K562 (cell line): Measurements from ENCODE around the gene EVI2B. TPM values are rescaled to one million over a fixed set of nuclear protein-coding genes. Genes with fewer than 3 reads are reported as not detected.
"Not testable (repeated sequence)": the region's sequence is repeated elsewhere in the genome, so short reads cannot be mapped to it uniquely, and the experiment has no call there.

ENCODE experiments used
- ATAC-seq: fragments of 200-7000 bp; cut with Tn5 transposase; 3 replicates; pipeline ENCODE4 v1.9.1; 2020; ENCODE audit warnings: moderate library complexity
- BruUV-seq: library from RNA; stranded (reverse); fragments of 400-500 nt; replicated peaks from 2 replicates; lab custom pipeline; 2021; lab: Mats Ljungman, UMichigan
- CTCF ChIA-PET: fragments of 300-600 bp; formaldehyde crosslinking; extraction: SDS; loops from one replicate; lab custom pipeline; 2021; ENCODE audit warnings: low intra/inter-chr PET ratio; lab: Yijun Ruan, JAX
- POLR2A ChIA-PET: fragments of 300-600, 350-650 bp; sonication (Branson Sonifier 250); formaldehyde crosslinking; extraction: SDS; loops from one replicate; lab custom pipeline; 2021; ENCODE audit warnings: antibody characterized with exemption, inconsistent platforms; lab: Yijun Ruan, JAX
- DNase-seq, 4 experiments: peaks; one replicate each; pipeline versions ENCODE4 v3.0.0 to v3.0.0-alpha.2; 2011 to 2018; ENCODE audit warnings: low spot score in 3 of 4, mixed read lengths in 3 of 4; ENCODE audit errors: extremely low read depth in 1 of 4
- FAIRE-seq: peaks from 2 replicates; lab custom pipeline; 2011; peaks lifted over from hg19 to GRCh38; lab: Jason Lieb, UNC
- H2AFZ ChIP-seq: 2 replicates; pipeline ENCODE4 v1.6.0; 2011; ENCODE audit warnings: low read depth, low read length, control low read depth, inconsistent platforms
- H3K27ac ChIP-seq: fragments of 200-600 bp; 3 replicates; pipeline ENCODE4 v1.8.0; 2011; ENCODE audit warnings: low read depth, mild to moderate bottlenecking, control low read depth, inconsistent platforms, low read length, moderate library complexity, mixed read lengths; ENCODE audit errors: extremely low read depth
- H3K27me3 ChIP-seq, 2 experiments: fragments of 300-600 bp in 1 of 2; 2 replicates in 1 of 2; 3 replicates in 1 of 2; pipeline versions ENCODE4 v1.6.0 to v1.8.0; 2011; ENCODE audit warnings: inconsistent platforms in 2 of 2, low read length in 2 of 2, mild to moderate bottlenecking in 1 of 2, mixed read lengths in 1 of 2, moderate library complexity in 1 of 2; ENCODE audit not compliant: control insufficient read depth in 2 of 2, insufficient read depth in 2 of 2
- H3K36me3 ChIP-seq: fragments of 300-600 bp; 3 replicates; pipeline ENCODE4 v1.8.0; 2011; ENCODE audit warnings: mild to moderate bottlenecking, low read length, inconsistent platforms; ENCODE audit not compliant: control insufficient read depth, insufficient read depth
- H3K4me1 ChIP-seq, 2 experiments: fragments of 200-600 bp in 1 of 2; replicated peaks in 1 of 2; 2 replicates in 1 of 2; 3 replicates in 1 of 2; pipeline versions ENCODE4 v1.5.1 to v1.8.0; 2011; ENCODE audit warnings: inconsistent platforms in 2 of 2, low read length in 2 of 2, mild to moderate bottlenecking in 1 of 2, mixed read lengths in 1 of 2, moderate library complexity in 1 of 2; ENCODE audit not compliant: control insufficient read depth in 2 of 2, insufficient read depth in 2 of 2
- H3K4me2 ChIP-seq: 2 replicates; pipeline ENCODE4 v1.6.1; 2011; ENCODE audit warnings: low read length, control low read depth, inconsistent platforms, mixed read lengths; ENCODE audit not compliant: insufficient read depth
- H3K4me3 ChIP-seq: fragments of 200-600 bp; sonication (generic), shearing (Covaris generic); 2 replicates; pipeline ENCODE4 v1.5.1; 2016; ENCODE audit warnings: control low read depth, inconsistent platforms
- H3K79me2 ChIP-seq: fragments of 200-600 bp; 3 replicates; pipeline ENCODE4 v1.8.0; 2011; ENCODE audit warnings: low read length, inconsistent platforms; ENCODE audit not compliant: control insufficient read depth, insufficient read depth
- H3K9ac ChIP-seq, 2 experiments: 2 replicates each; pipeline versions ENCODE4 v1.6.0 to v1.6.1; 2011; ENCODE audit warnings: low read depth in 2 of 2, low read length in 2 of 2, control low read depth in 1 of 2, inconsistent platforms in 1 of 2, mild to moderate bottlenecking in 1 of 2, mixed read lengths in 1 of 2; ENCODE audit not compliant: insufficient read depth in 1 of 2
- H3K9me1 ChIP-seq: one replicate; pipeline ENCODE4 v1.6.0; 2011; ENCODE audit warnings: inconsistent platforms, mild to moderate bottlenecking, low read length, moderate library complexity; ENCODE audit not compliant: control insufficient read depth, insufficient read depth
- H3K9me3 ChIP-seq: replicated peaks from 2 replicates; pipeline ENCODE4 v1.5.1; 2011; ENCODE audit warnings: low read depth, low read length, inconsistent platforms; ENCODE audit not compliant: control insufficient read depth, insufficient read depth
- H4K20me1 ChIP-seq: replicated peaks from 2 replicates; pipeline ENCODE4 v1.6.1; 2011; ENCODE audit warnings: low read length, inconsistent platforms, mixed read lengths; ENCODE audit not compliant: control insufficient read depth, insufficient read depth
- CBFA2T2 ChIP-seq: fragments of 450-650 bp; conservative IDR thresholded peaks from 2 replicates; pipeline ENCODE4 v1.6.1; 2017; ENCODE audit warnings: mild to moderate bottlenecking
- DNMT1 ChIP-seq: fragments of 450-650 bp; IDR thresholded peaks from 2 replicates; pipeline ENCODE4 v1.6.1; 2016; ENCODE audit warnings: antibody characterized with exemption, mild to moderate bottlenecking
- HDGF ChIP-seq: fragments of 450-650 bp; IDR thresholded peaks from 2 replicates; pipeline ENCODE4 v1.6.1; 2016
- HSF4 ChIP-seq: fragments of 250-450 bp; sonication (Bioruptor Pico); IDR thresholded peaks from 2 replicates; pipeline ENCODE4 v2.1.2; 2022; ENCODE audit warnings: mild to moderate bottlenecking, moderate library complexity, borderline replicate concordance
- LCOR ChIP-seq: sonication (generic); formaldehyde crosslinking; IDR thresholded peaks from 2 replicates; pipeline ENCODE4 v1.8.0; 2022; ENCODE audit warnings: mild to moderate bottlenecking, missing genetic modification reagents
- MTA2 ChIP-seq: fragments of 450-650 bp; IDR thresholded peaks from 2 replicates; pipeline ENCODE4 v1.6.1; 2016; ENCODE audit warnings: low read depth
- MYNN ChIP-seq, 2 experiments: sonication (generic); formaldehyde crosslinking in 1 of 2; IDR thresholded peaks; 2 replicates each; pipeline versions ENCODE4 v1.5.0 to v1.6.1; 2016 to 2020; ENCODE audit warnings: antibody characterized with exemption in 1 of 2, missing genetic modification reagents in 1 of 2
- NEUROD1 ChIP-seq: fragments of 150-350 bp; IDR thresholded peaks from 2 replicates; pipeline ENCODE4 v1.6.1; 2014; ENCODE audit warnings: borderline replicate concordance, low read length, low read depth; ENCODE audit not compliant: partially characterized antibody
- PCBP2 ChIP-seq: fragments of 200-400 bp; formaldehyde crosslinking; IDR thresholded peaks from 2 replicates; pipeline ENCODE4 v1.6.1; 2018; ENCODE audit warnings: low read length, low read depth, mild to moderate bottlenecking, moderate library complexity; ENCODE audit not compliant: poor library complexity, severe bottlenecking
- RBM39 ChIP-seq: fragments of 200-400 bp; formaldehyde crosslinking; optimal IDR thresholded peaks from 2 replicates; pipeline ENCODE3; 2018; ENCODE audit warnings: low read depth, low read length
- SETDB1 ChIP-seq: IDR thresholded peaks from one replicate; pipeline ENCODE4 v1.6.1; 2012; ENCODE audit warnings: low read length, control low read depth, inconsistent platforms
- SMARCC2 ChIP-seq: fragments of 450-650 bp; IDR thresholded peaks from 2 replicates; pipeline ENCODE4 v1.6.1; 2017; ENCODE audit warnings: antibody characterized with exemption, moderate library complexity, mild to moderate bottlenecking, low read depth
- TAF9B ChIP-seq: fragments of 450-650 bp; IDR thresholded peaks from 2 replicates; pipeline ENCODE4 v1.6.1; 2018; ENCODE audit warnings: mild to moderate bottlenecking; ENCODE audit not compliant: partially characterized antibody
- ZNF217 ChIP-seq: sonication (generic); formaldehyde crosslinking; IDR thresholded peaks from 2 replicates; pipeline ENCODE4 v1.8.0; 2022; ENCODE audit warnings: mild to moderate bottlenecking, missing genetic modification reagents
- ZNF274 ChIP-seq: IDR thresholded peaks from 2 replicates; pipeline ENCODE4 v1.6.1; 2011; ENCODE audit warnings: low read depth, mild to moderate bottlenecking, low read length, moderate library complexity, borderline replicate concordance
- ZNF282 ChIP-seq: sonication (generic); formaldehyde crosslinking; IDR thresholded peaks from 2 replicates; pipeline ENCODE4 v1.8.1; 2023; ENCODE audit warnings: missing genetic modification reagents
- ZNF695 ChIP-seq: fragments of 450-650 bp; formaldehyde crosslinking; IDR thresholded peaks from 2 replicates; pipeline ENCODE4 v1.4.0; 2020; ENCODE audit warnings: mild to moderate bottlenecking, moderate library complexity
- ZNF740 ChIP-seq, 3 experiments: fragments of 200-800 bp in 1 of 3; sonication (Bioruptor generic) in 1 of 3; sonication (generic) in 1 of 3; formaldehyde crosslinking in 1 of 3; IDR thresholded peaks; 2 replicates each; pipeline versions ENCODE4 v1.6.1 to v1.8.0; 2016 to 2022; ENCODE audit warnings: mild to moderate bottlenecking in 2 of 3, missing compliant biosample characterization in 2 of 3, missing genetic modification characterization in 2 of 3, missing genetic modification reagents in 1 of 3
- WGBS: fragments of 100-300 bp; shearing (Covaris generic); methylation state at CpG from one replicate; pipeline ENCODE4 v1.1.6; 2016; ENCODE audit warnings: low coverage, mixed read lengths; ENCODE audit not compliant: insufficient coverage; ENCODE audit errors: missing lambda C conversion rate; 5-methylcytosine and 5-hydroxymethylcytosine counted together
- in situ Hi-C: fragments of 300-500 bp; cut with MboI; formaldehyde crosslinking; loops from 4 replicates; pipeline ENCODE4 v1.15.0; 2018; ENCODE audit warnings: inconsistent platforms, mixed read lengths
- intact Hi-C: fragments of 100-400 bp; cut with micrococcal nuclease; formaldehyde crosslinking; loops from 2 replicates; pipeline ENCODE4 v1.14.2; 2022
- polyA plus RNA-seq, 8 experiments: library from polyadenylated mRNA; depleted of rRNA in 4 of 8; stranded (reverse) in 5 of 8; unstranded in 3 of 8; fragments of >200 nt; fragmentation: Nextera tagmentation in 2 of 8; fragmentation: Illumina TruSeq in 1 of 8; extraction: Ambion mirVana in 2 of 8; extraction: Trizol in 1 of 8; gene quantifications; 2 replicates each; pipeline versions ENCODE4 v1.2.1 to v1.2.3, GENCODE V29; 2011 to 2014; ENCODE audit warnings: inconsistent platforms in 1 of 8, missing spikeins in 1 of 8
- total RNA-seq, 7 experiments: library from RNA; depleted of rRNA in 6 of 7; stranded (reverse); fragments of >200 nt in 6 of 7; fragmentation: Illumina TruSeq in 2 of 7; extraction: Trizol in 2 of 7; gene quantifications; 2 replicates each; pipeline versions ENCODE4 v1.2.1 to v1.2.3, GENCODE V29; 2011 to 2021; ENCODE audit warnings: low replicate concordance in 1 of 7

The EVI2B gene
- total and polyA plus RNA-seq, 9 of the 15 experiments (the other 6 are each of a cell fraction or from before 2014, with no cell fraction given), result 0.54 to 8.0 (median 2.5) TPM

- H3K9me1 ChIP-seq, result no peaks in the 10 kb centered on the region
- intact Hi-C loops, result no loop called here
- 82% methylated on average over 3 of the region's 3 CpGs for WGBS
- POLR2A ChIA-PET, result no interaction called here
- no peaks in the 10 kb centered on the region for H3K79me2 ChIP-seq
- CTCF ChIA-PET, result no interaction called here
- in situ Hi-C loops, result no loop called here
- H3K27ac ChIP-seq, result no peak overlapping the region
- DNase-seq (no peak), ATAC-seq (no peak), FAIRE-seq (no peak)
- H3K4me3 ChIP-seq, result no peak overlapping the region
- H3K4me1 ChIP-seq, result no peaks in the 10 kb centered on the region
- peaks cover 20% of the 10 kb centered on the region for H3K36me3 ChIP-seq
- H3K27me3 ChIP-seq, result no peaks in the 10 kb centered on the region
- no peak overlapping the region for H2AFZ ChIP-seq
- TF ChIP-seq SETDB1 (no peak), ZNF274 (no peak), ZNF695 (CRISPR knock-in tag) (no peak), HDGF (no peak), ZNF217 (CRISPR knock-in tag) (no peak), MYNN (IDR thresholded peaks at IDR 0.05) (no peak), MYNN (CRISPR knock-in tag; IDR thresholded peaks at IDR 0.05) (no peak), HSF4 (no peak), CBFA2T2 (no peak), LCOR (CRISPR knock-in tag) (no peak), TAF9B (no peak), NEUROD1 (no peak), DNMT1 (no peak), ZNF282 (CRISPR knock-in tag) (no peak), ZNF740 (CRISPR knock-in tag; IDR thresholded peaks at IDR 0.05) (no peak), ZNF740 (tag; IDR thresholded peaks at IDR 0.05) (no peak), MTA2 (no peak), PCBP2 (no peak), RBM39 (no peak), SMARCC2 (no peak)
- H3K9ac ChIP-seq, result no peak overlapping the region
- no peak overlapping the region for H3K4me2 ChIP-seq
- no peaks in the 10 kb centered on the region for H3K9me3 ChIP-seq
- no TSS peak for BruUV-seq
- no peaks in the 10 kb centered on the region for H4K20me1 ChIP-seq
Measured at GRCh38 chr17:31289790-31290189, 24.1 kb downstream of the EVI2B start.

DNA sequence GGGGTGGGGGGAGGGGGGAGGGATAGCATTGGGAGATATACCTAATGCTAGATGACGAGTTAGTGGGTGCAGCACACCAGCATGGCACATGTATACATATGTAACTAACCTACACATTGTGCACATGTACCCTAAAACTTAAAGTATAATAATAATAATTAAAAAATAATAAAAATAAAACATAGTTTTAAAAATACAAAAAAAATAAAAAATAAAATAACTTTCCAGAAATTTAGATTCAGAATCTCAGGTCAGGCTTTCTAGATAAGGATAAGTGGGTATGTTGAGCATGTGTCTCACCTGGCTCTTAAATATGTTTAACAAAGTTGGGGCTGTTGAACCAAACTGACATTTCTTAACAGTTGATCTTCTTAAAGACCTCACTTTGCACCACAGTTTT, 25.9 kb downstream of the EVI2B start:
- BruUV-seq, H3K4me3 ChIP-seq, H4K20me1 ChIP-seq, in situ Hi-C loops, DNase-seq, ATAC-seq, H3K9ac ChIP-seq, CTCF ChIA-PET, H3K27ac ChIP-seq, H3K4me2 ChIP-seq, POLR2A ChIA-PET, H3K79me2 ChIP-seq, H3K9me1 ChIP-seq, intact Hi-C loops, FAIRE-seq, H2AFZ ChIP-seq, H3K9me3 ChIP-seq, H3K4me1 ChIP-seq, H3K27me3 ChIP-seq: not testable (repeated sequence)
- no CpG with 5 or more reads among the region's 1 CpG for WGBS
- H3K36me3 ChIP-seq, result peaks cover 22% of the 10 kb centered on the region
